Measurements from ENCODE around the gene GRHL3. TPM values are rescaled to one million over a fixed set of nuclear protein-coding genes. Genes with fewer than 3 reads are reported as not detected.

GRHL3 gene
- total RNA-seq, 1 donor from 2014 or later = 9.9 TPM

GRCh38 chr1:24389231-24389678, 70.1 kb downstream of the GRHL3 start:
- H3K4me3 ChIP-seq (ENCODE audit: low read depth, low read length) = no peak overlapping the region
- no peak for DNase-seq (ENCODE audit: low read depth)
- TF ChIP-seq CTCF (conservative IDR thresholded peaks at IDR 0.05; ENCODE audit: low read depth, low read length) = no peak

- DNase-seq (ENCODE audit: low read depth) = peak; percentile 49
- H3K4me3 ChIP-seq (ENCODE audit: low read depth, low read length) = no peak overlapping the region
- peak; percentile 98 for TF ChIP-seq CTCF (conservative IDR thresholded peaks at IDR 0.05; ENCODE audit: low read depth, low read length)
Observed at GRCh38 chr1:24390924-24391782, 72.0 kb downstream of the GRHL3 start.

- no peak overlapping the region for H3K4me3 ChIP-seq (ENCODE audit: low read depth, low read length)
- TF ChIP-seq CTCF (conservative IDR thresholded peaks at IDR 0.05; ENCODE audit: low read depth, low read length) = peak; percentile 89
- DNase-seq (ENCODE audit: low read depth) = peak; percentile 19
Observed at GRCh38 chr1:24391882-24392603, 72.9 kb downstream of the GRHL3 start.

GRCh38 chr1:24392604-24392946, 73.4 kb downstream of the GRHL3 start:
- TF ChIP-seq CTCF (conservative IDR thresholded peaks at IDR 0.05; ENCODE audit: low read depth, low read length) = no peak
- DNase-seq (ENCODE audit: low read depth) = no peak
- no peak overlapping the region for H3K4me3 ChIP-seq (ENCODE audit: low read depth, low read length)

GRCh38 chr1:24392982-24393650, 74.0 kb downstream of the GRHL3 start:
- DNase-seq (ENCODE audit: low read depth) = no peak
- TF ChIP-seq CTCF (conservative IDR thresholded peaks at IDR 0.05; ENCODE audit: low read depth, low read length) = no peak
- H3K4me3 ChIP-seq (ENCODE audit: low read depth, low read length) = no peak overlapping the region

GRCh38 chr1:24393892-24394291, 74.7 kb downstream of the GRHL3 start:
- DNase-seq (ENCODE audit: low read depth) = peak; percentile 64

More at GRCh38 chr1:24393892-24394291, 74.7 kb downstream of the GRHL3 start:
- no peak for TF ChIP-seq CTCF (conservative IDR thresholded peaks at IDR 0.05; ENCODE audit: low read depth, low read length)
- H3K4me3 ChIP-seq (ENCODE audit: low read depth, low read length) = no peak overlapping the region

Data from epithelial cell of proximal tubule (primary cell).